NCI-H1092 treated with DMSO at 0.1 percent for 48 hours (cell line): ENCODE data around the gene EXOC4.
A peak's percentile ranks its signal among the peaks of the same experiment; 100 is the strongest.
"Not testable (repeated sequence)": the region's sequence is repeated elsewhere in the genome, so short reads cannot be mapped to it uniquely, and the experiment has no call there.

Source experiments
- DNase-seq: peaks from one replicate; lab custom pipeline; 2025; lab: John Stamatoyannopoulos, UW

The EXOC4 gene

DNA sequence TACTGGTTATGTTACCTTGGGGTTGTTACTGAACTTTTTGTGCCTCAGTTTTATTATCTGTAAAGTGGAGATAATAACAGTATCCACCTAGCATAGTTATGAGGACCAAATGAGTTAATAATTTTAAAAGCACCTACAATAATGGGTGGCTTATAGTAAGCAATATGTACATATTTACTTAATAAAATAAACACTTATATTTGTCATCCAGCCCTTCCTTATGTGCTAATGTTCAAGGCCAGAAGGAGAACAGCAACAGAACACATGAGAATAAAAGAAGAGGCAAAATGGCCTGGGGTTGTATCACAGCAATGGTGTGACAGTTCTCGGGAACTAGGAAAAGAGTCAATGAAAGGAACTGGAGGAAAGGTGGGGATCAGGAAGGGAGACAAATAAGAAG lies 618.9 kb downstream of the EXOC4 start:
- peak; percentile 91 for DNase-seq

- DNase-seq = no peak
Measured at GRCh38 chr7:133873187-133873586, 620.3 kb downstream of the EXOC4 start.

GRCh38 chr7:133873631-133874030 lies 620.8 kb downstream of the EXOC4 start:
- no peak for DNase-seq

GRCh38 chr7:133883591-133883990 lies 630.7 kb downstream of the EXOC4 start:
- DNase-seq = no peak

- no peak for DNase-seq
Measured at GRCh38 chr7:133885213-133885612, 632.3 kb downstream of the EXOC4 start.

DNA sequence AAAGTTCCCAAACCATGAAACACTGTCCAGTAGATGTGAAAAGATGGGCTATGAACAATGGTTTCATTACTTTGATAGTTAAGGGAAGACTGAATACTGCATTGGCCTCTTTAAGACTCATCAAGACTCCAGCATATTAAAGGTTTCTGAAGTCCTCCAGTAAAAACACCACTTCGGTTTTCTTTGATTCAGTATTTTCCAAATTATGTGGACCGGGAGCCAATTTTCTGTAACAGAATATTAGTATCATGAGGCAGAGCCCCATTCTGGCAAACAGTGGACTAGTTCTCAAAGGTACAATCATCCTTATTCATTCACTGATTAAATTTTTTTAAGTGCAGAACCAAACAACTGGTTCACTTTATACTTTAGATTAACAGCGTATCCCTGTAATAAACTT lies 633.2 kb downstream of the EXOC4 start:
- DNase-seq = no peak

- DNase-seq = no peak
Measured at GRCh38 chr7:133886797-133887196, 633.9 kb downstream of the EXOC4 start.

DNA sequence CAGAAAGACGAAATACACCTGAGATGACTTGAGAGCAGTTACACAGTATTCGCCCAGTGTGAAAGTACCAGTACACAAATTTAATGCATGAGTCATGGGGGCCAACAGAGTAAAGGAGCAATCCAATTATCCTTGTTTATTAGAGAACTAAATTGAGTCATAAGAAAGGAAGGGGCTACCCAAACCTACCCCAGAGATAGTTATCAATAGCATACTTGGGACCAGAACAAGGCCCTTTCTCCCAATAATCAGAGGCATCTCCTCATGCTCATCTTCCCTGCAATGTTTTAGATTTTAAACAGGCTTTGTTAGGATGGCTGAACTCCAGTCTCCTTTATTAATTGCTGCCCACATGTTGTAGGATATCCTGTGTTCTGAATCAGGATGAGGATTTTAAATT lies 634.6 kb downstream of the EXOC4 start:
- no peak for DNase-seq

DNA sequence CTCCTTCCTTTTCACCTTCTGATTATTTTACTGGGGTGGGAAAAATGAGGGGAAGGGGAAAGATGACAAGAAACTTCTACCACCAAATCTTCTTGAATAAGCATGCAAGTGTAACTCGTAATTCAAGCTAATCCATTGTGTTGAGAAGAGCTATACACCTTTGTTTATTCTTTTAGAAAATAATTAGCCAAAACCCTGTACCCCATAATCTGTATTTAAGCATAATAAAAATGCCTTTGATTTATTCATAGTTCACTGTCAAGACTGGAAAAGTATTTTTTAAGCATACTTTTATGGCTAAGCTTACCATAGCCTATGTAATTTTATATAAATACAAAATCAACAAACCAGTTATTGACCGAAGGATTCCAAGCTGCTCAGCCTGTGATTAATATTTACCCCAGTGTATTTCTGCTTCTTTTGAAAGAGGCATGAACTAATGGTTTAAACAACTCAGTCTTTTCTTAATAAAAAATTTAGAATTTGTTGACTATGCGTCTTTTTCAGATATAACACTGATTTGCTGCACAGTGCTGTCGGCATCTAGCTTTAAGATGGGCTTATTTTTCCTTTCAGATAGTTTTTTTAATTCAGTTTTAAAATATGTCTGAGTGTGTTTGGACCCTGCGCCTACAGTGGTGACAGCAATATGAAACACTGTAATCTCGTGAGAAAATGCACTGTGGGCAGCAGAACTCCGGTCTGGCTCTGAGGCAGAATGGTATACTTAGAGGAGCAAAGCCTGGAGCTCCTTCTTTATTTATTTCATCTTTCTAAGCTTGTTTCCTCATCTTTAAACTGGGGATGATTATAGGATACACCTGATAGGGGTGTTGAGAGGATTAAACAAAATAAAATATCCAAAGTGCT lies 635.4 kb downstream of the EXOC4 start:
- no peak for DNase-seq

DNA sequence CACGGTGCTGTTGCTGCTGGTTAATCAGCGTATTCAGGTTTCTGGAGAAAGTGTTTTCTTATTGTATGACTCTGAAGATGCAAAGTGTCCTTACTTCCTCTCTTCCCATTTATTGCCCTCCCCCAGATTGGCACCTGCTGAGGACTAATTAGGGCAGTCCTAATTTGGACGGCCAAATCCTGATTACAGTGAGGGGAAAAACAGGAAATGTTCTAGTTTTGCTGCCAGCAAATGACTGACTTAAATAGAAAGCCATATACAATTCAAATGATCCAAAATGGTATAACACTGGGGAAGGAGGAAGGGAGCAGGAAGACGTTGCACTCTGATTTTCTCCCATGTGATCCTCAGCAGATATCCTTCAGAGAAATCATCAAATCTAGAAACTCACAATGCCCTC lies 651.9 kb downstream of the EXOC4 start:
- DNase-seq = no peak

- DNase-seq = not testable (repeated sequence)
Measured at GRCh38 chr7:133906553-133906952, 653.7 kb downstream of the EXOC4 start.

- peak; percentile 9 for DNase-seq
Measured at GRCh38 chr7:133910761-133911160, 657.9 kb downstream of the EXOC4 start.

GRCh38 chr7:133911724-133912123 lies 658.8 kb downstream of the EXOC4 start:
- DNase-seq = no peak

DNA sequence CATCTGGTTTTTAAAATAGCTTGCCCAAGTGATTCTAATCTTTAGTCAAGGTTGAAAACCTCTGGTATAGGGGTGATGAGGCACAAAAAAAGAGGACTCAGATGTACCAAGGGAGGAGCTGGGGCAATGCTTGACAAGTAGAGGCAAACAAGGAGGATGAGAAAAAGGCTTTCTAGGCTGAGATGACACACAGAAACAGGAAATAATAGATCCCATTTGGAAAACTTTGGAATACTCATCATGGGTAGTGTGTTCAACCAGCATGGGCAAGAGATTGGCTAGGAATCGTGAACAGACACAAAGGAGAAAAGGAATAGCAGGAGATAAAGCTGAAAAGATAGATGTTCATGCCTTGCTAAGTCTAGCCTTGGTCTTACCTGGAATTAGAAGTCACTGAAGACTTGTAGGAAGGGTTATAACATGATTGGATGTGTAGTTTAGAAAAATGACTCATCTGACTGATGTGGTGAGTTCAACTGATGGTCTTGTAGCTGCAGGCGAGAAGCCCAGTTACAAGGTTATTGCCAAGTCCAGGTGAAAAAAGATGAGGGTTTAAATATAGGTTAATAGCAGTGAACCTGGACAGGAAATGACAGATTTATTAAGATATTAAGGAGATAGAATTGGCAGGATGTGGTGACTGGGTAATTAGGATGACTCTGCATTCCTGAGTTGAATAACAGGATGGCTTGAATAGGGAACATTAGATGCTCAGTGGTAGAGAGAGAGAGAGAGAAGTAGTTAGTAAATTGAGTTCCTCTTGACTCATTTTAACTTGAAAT lies 660.2 kb downstream of the EXOC4 start:
- DNase-seq = no peak

- no peak for DNase-seq
Measured at GRCh38 chr7:133916621-133917020, 663.7 kb downstream of the EXOC4 start.

- DNase-seq = no peak
Measured at GRCh38 chr7:133919810-133920209, 666.9 kb downstream of the EXOC4 start.

- no peak for DNase-seq
Measured at GRCh38 chr7:133921635-133922182, 668.8 kb downstream of the EXOC4 start.

DNA sequence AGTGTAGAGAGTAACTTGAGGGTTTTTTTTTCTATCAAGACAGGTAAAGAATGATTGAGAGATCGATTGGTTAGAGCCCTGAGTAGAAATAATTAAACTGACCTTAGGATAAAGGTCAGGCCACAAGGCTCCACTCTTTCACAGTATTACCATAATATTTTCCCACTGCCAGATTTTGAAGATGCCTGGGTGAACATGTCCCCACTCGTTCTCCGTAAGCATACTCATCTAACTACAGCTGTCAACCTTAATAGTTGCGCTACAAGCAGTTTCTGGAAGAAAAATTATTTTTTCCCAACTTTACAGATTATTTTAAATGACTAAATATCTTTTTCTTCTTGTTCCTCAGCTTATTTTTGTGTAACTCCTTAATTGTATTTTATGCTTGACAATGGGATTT lies 671.1 kb downstream of the EXOC4 start:
- no peak for DNase-seq

- no peak for DNase-seq
Measured at GRCh38 chr7:133931053-133931452, 678.2 kb downstream of the EXOC4 start.

DNA sequence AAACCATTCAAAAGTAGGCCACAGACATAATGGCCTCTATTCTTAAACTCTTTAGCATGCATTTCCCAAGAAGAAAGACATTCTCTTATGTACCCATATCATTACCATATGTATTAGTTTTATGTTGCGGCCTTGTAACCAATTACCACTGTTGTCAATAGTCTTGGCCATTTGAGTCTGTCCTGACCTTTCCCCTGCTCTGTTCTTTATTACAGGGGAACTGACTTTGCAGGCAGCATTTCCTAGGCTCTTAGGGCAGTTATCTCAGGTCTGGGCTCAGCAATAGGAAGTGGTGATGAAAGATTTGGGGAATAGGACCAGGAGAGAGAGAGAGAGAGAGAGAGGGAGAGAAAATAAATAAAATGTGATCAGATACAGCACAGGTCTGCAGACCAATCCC lies 679.7 kb downstream of the EXOC4 start:
- no peak for DNase-seq

GRCh38 chr7:133934262-133934976 lies 681.5 kb downstream of the EXOC4 start:
- DNase-seq = no peak

- DNase-seq = no peak
Measured at GRCh38 chr7:133934977-133935330, 682.1 kb downstream of the EXOC4 start.
